IPS-18c (cell line): ENCODE results near the gene STK33.

Source experiments
- H3K4me3 ChIP-seq: 2 replicates; pipeline ENCODE4 v1.7.0; 2013; ENCODE audit warnings: low read depth, mild to moderate bottlenecking, low read length, moderate library complexity; ENCODE audit not compliant: insufficient read depth
- H3K9me3 ChIP-seq: one replicate; pipeline ENCODE4 v1.6.1; 2013; ENCODE audit warnings: mild to moderate bottlenecking, low read length, moderate library complexity; ENCODE audit not compliant: control insufficient read depth, insufficient read depth

Gene STK33

GRCh38 chr11:8593935-8594909 lies at the start of gene STK33:
STK33 (minus strand) TSS chr11:8594228; CDS start chr11:8474905, 119,323 bp downstream.
- Histone ChIP-seq H3K9me3 (no peaks in the 10 kb centered on the region), H3K4me3 (peak within 1 kb of the TSS; percentile 91)

GRCh38 chr11:8642196-8642841 lies 48.3 kb upstream of the STK33 start:
- H3K9me3 ChIP-seq = no peaks in the 10 kb centered on the region
- H3K4me3 ChIP-seq = no peak overlapping the region

DNA sequence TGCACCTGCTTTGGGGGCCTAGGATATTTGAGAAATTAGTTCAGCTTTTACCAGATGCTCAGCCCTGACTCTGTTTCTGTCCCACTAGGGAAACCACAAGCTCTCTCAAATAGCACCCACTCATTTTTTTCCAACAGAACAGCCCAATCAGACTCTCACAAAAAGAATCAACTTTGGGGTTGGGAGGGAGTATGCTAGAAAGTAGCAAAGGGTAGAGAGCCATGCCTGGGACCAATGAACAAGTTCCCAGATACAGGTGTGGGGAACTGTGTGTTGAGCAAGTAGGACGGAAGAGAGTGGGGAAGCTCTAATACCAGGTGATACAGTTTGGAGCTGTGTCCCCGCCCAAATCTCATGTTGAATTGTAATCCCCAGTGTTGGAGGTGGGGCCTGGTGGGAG lies 47.3 kb upstream of the STK33 start:
- H3K4me3 ChIP-seq = no peak overlapping the region
- H3K9me3 ChIP-seq = no peaks in the 10 kb centered on the region

- Histone ChIP-seq H3K4me3 (no peak overlapping the region), H3K9me3 (no peaks in the 10 kb centered on the region)
Measured at GRCh38 chr11:8640267-8640906, 46.4 kb upstream of the STK33 start.

DNA sequence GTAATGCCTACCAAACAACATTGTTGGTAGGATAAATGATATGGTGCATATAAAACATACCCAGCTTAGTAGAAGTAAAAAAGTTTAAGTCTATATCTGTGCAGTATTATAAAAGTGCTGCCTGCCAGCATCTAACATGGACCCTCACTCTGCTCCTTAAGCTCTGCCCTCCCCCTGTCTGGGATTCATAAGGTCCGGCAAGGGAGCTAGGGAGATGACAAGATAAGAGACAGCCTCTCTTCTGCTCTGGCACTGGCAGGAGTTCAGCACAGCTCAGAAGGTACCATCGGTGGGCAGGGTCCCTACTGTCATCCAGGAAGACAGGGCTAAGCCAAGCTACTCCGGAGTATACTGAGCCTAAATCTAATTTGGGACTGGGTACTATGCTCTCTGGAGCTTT lies 45.6 kb upstream of the STK33 start:
- no peaks in the 10 kb centered on the region for H3K9me3 ChIP-seq
- H3K4me3 ChIP-seq = no peak overlapping the region

DNA sequence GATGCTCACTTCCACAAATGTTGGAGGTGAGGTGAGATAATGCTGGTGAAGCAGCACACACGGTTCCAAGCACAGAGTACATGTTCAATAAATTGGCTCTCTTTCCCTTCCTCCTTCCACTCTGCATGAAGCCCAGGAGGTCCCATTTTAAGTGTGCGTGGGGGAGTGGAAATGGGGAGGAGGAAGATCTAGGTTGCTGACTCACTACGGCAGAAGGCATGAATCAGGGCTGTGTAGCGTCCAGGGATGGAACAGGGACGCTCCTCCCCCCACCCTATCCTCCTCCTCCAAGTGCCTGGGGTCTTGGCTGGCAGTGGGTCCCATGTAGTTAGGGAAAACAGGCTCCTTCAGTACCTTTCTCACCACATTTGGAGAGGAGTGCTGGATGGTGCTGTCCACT lies 44.3 kb upstream of the STK33 start:
- Histone ChIP-seq H3K9me3 (no peaks in the 10 kb centered on the region), H3K4me3 (no peak overlapping the region)

DNA sequence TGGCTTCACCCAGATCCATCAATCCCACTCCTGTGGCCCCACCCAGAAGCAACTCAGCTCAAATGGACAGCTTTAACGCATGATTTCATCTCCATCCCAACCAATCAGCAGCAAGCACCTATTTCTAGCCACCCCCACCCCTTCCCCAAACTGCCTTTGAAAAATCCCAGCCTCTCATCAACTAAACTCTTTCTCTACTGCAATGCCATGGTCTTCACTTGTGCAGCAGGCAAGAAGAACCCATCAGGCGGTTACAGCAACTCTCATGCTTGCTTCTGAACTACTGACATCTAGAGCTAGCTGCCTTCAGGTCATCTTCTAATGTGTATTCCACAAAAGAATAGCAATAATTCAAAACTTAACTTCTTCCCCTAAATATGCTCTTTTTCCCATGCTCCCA lies 42.1 kb upstream of the STK33 start:
- no peak overlapping the region for H3K4me3 ChIP-seq
- no peaks in the 10 kb centered on the region for H3K9me3 ChIP-seq

GRCh38 chr11:8634498-8634897 lies 40.5 kb upstream of the STK33 start:
- H3K9me3 ChIP-seq = no peaks in the 10 kb centered on the region
- no peak overlapping the region for H3K4me3 ChIP-seq

DNA sequence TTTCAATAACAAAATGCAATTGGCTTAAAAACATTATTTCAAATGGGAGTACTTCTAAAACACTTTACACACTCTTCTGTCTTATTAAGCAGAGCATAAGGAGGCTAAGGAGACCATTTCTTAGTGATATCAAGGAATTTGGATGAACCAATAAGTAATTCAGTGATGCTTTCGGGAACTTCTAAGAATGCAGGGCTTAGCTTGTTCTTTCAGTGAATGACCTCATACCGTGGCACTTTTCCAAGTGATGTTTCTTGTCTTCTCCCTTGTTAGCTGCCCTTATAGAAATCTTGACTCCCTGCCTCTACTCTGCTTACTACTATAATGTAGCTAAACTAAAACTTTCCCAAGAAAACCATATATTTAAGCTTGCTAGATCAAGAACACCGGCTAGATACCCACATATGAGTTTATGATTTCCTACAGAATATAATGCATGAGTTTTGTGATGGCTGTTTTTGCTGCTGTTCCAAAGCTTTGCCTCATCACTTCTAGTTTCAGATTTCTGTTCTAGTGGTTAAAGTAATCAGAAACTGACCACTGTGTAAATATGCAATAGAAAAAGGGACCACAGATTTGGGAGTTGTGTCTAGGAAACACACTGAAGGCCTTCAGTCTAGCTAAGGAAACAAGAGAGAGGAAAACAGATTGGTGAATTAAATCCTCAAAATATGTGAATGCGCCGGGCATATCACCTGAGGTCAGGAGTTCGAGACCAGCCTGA lies 37.5 kb upstream of the STK33 start:
- H3K9me3 ChIP-seq = no peaks in the 10 kb centered on the region

DNA sequence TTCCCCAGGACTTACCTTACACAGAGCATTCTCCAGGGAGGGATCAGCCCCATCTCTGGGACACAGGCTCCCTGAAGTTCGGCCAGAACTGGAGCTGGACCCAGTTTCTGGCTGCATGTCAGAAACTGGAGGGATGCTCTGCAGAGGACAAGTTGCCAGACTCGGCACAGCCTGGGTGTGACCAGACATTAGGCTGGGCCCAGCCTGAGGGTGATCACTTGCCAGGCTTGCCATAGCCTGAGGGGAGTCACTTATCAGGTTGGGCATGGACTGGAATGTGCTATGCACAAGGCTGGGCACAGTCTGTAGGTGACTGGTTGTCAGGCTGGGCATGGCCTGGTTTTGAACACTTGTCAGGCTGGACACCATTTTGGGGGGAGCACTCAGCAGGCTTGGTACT lies 30.7 kb upstream of the STK33 start:
- H3K4me3 ChIP-seq = no peak overlapping the region

More for the DNA sequence above, 37.5 kb upstream of the STK33 start:
- H3K4me3 ChIP-seq = no peak overlapping the region

DNA sequence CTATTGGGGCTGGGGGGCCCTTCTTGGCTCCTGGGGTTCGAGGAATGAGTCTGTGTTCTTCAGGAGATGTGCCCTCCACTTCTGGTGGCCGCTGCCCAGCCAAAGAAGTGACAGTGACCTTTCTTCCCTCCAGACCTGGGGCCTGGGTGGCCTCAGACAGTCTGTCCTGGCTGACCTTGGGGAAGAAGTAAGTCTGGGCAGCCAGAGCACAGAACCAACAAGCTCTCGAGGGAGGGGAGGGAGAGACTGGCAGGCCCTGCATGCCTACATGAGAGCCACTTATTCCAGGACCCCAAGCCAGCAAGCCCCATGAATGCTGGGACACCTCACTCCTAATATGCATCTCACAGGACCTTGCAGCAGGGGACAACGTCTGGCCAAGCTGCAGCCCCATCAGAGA lies 27.1 kb upstream of the STK33 start:
- H3K9me3 ChIP-seq = no peaks in the 10 kb centered on the region
- no peak overlapping the region for H3K4me3 ChIP-seq

More for the DNA sequence above, 30.7 kb upstream of the STK33 start:
- no peaks in the 10 kb centered on the region for H3K9me3 ChIP-seq

DNA sequence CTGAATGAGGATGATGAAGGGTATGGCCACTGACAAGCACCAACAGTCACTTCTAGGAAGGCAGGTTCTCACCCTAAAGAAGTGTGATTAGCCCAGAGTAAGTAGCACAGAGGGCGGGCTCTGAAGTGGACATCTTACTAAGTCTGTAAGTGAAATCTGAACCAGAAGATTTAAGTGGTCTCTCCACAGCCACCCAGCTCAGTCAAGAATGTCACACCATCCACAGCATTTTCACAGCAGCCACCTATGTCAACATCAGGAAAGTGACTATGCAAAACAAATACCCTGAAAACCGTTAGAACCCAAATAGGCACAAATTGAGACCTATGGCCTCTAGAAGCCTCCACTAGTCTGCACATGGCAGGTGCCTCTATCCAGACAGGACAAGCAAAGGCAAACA lies 23.0 kb upstream of the STK33 start:
- Histone ChIP-seq H3K9me3 (no peaks in the 10 kb centered on the region), H3K4me3 (no peak overlapping the region)

DNA sequence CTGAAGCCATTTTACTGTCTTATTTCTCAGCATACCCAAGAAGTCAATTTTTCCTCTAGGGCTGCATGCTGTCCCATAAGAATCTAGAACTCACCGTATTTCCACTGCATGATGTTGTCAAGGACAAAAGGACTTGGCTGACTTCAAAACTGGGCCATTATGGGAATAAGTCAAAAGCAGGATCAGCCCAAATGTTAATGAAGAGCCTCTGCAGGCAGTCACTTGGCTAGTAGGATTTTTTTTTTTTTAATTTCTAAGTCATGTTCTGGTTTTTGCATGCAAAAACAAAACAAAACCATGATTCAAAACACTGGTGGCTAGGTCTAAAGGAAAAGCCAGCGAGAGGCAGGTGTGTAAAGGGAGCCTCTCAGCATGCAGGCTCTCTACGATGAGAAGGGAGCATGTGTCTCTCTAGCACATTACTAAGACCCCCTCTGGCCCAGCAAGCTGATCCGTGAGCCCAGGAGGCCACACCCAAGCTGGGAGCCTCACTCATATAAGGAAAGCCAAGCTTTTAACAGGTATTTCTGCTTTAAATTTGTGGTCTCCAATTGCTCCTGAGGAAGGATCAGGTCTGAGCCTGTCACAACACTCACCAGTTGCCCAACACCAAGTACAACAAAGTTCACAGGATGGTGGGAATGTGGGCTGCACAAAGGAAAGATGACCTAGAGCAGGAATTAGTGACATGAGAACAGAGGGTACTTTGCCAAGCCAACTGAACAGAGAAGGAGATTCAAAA lies 21.4 kb upstream of the STK33 start:
- no peaks in the 10 kb centered on the region for H3K9me3 ChIP-seq
- no peak overlapping the region for H3K4me3 ChIP-seq

- Histone ChIP-seq H3K4me3 (no peak overlapping the region), H3K9me3 (no peaks in the 10 kb centered on the region)
Measured at GRCh38 chr11:8614497-8614896, 20.5 kb upstream of the STK33 start.

GRCh38 chr11:8613036-8613435 lies 19.0 kb upstream of the STK33 start:
- Histone ChIP-seq H3K4me3 (no peak overlapping the region), H3K9me3 (no peaks in the 10 kb centered on the region)

- H3K9me3 ChIP-seq = no peaks in the 10 kb centered on the region
- no peak overlapping the region for H3K4me3 ChIP-seq
Measured at GRCh38 chr11:8612522-8612921, 18.5 kb upstream of the STK33 start.
